Measurements from ENCODE around the gene MRPS12. TPM values are rescaled to one million over a fixed set of nuclear protein-coding genes. Genes with fewer than 3 reads are reported as not detected.
"Not testable (repeated sequence)": the region's sequence is repeated elsewhere in the genome, so short reads cannot be mapped to it uniquely, and the experiment has no call there.

MRPS12 gene
- total RNA-seq, 4 donors from 2014 or later: 18.0 to 33.2 (median 27.3) TPM

GRCh38 chr19:38959618-38960017 lies 28.9 kb downstream of the MRPS12 start:
- Histone ChIP-seq H3K36me3 (peaks cover 0 to 22% (median 7%) of the 10 kb centered on the region in 4 donors), H3K4me1 (peaks cover 0 to 11% (median 10%) of the 10 kb centered on the region in 4 donors), H3K9me3 (no peaks in the 10 kb centered on the region), H3K27ac (replicated peaks in 1 of 4) (no peak overlapping the region), H3K27me3 (no peaks in the 10 kb centered on the region), H3K4me3 (no peak overlapping the region)
- intact Hi-C loops (cut with DNase I): loop anchor here (10.0 kb wide), 1 partner anchor 365 kb away; the partner anchor contains the start of gene LRFN1
- 82% methylated on average over 5 of the region's 5 CpGs for WGBS
- TF ChIP-seq CTCF (IDR thresholded peaks at IDR 0.05): no peak
- TF ChIP-seq EP300 (IDR thresholded peaks at IDR 0.05): no peak
- no peak for TF ChIP-seq POLR2A (IDR thresholded peaks at IDR 0.05; ENCODE audit: low read depth)
- no peak for TF ChIP-seq POLR2AphosphoS5 (IDR thresholded peaks at IDR 0.05)
- DNase-seq (ENCODE audit: extremely low spot score): no peak

- intact Hi-C loops (cut with DNase I): loop anchor here (10.0 kb wide), 1 partner anchor 360 kb away; the partner anchor contains the start of gene LRFN1
- TF ChIP-seq POLR2A (IDR thresholded peaks at IDR 0.05; ENCODE audit: low read depth): no peak
- TF ChIP-seq EP300 (IDR thresholded peaks at IDR 0.05): no peak
- no peak for TF ChIP-seq POLR2AphosphoS5 (IDR thresholded peaks at IDR 0.05)
- no peak for TF ChIP-seq CTCF (IDR thresholded peaks at IDR 0.05)
- WGBS: 92% methylated on average over 2 of the region's 2 CpGs
- Histone ChIP-seq H3K4me3 (no peak overlapping the region), H3K27ac (replicated peaks in 1 of 4) (no peak overlapping the region), H3K9me3 (no peaks in the 10 kb centered on the region), H3K4me1 (peaks cover 0 to 11% (median 10%) of the 10 kb centered on the region in 4 donors), H3K27me3 (no peaks in the 10 kb centered on the region), H3K36me3 (peaks cover 0 to 27% (median 4%) of the 10 kb centered on the region in 4 donors)
- DNase-seq (ENCODE audit: extremely low spot score): no peak
Measured at GRCh38 chr19:38964738-38965137, 34.0 kb downstream of the MRPS12 start.

- WGBS: 98% methylated on average over 5 of the region's 5 CpGs
- not testable (repeated sequence) for H3K27me3 ChIP-seq; H3K9me3 ChIP-seq; H3K4me3 ChIP-seq; H3K27ac ChIP-seq (replicated peaks in 1 of 4); DNase-seq (ENCODE audit: extremely low spot score)
- Histone ChIP-seq H3K4me1 (peaks cover 0 to 15% (median 10%) of the 10 kb centered on the region in 4 donors), H3K36me3 (peaks cover 0 to 33% (median 4%) of the 10 kb centered on the region in 4 donors)
- intact Hi-C loops (cut with DNase I): loop anchor here (10.0 kb wide), 1 partner anchor 359 kb away; the partner anchor contains the start of gene LRFN1
Measured at GRCh38 chr19:38966149-38966548, 35.4 kb downstream of the MRPS12 start.

GRCh38 chr19:38970664-38971532 lies 40.2 kb downstream of the MRPS12 start:
- WGBS: 82% methylated on average over 12 of the region's 12 CpGs
- DNase-seq (ENCODE audit: extremely low spot score): no peak
- Histone ChIP-seq H3K36me3 (peaks cover 0 to 29% (median 1%) of the 10 kb centered on the region in 4 donors), H3K4me1 (peaks cover 6 to 28% (median 23%) of the 10 kb centered on the region in 4 donors), H3K9me3 (no peaks in the 10 kb centered on the region), H3K4me3 (no peak overlapping the region), H3K27me3 (peaks cover 0 to 8% (median 0%) of the 10 kb centered on the region in 4 donors), H3K27ac (replicated peaks in 1 of 4) (no peak overlapping the region)
- TF ChIP-seq CTCF (IDR thresholded peaks at IDR 0.05) (no peak), POLR2A (IDR thresholded peaks at IDR 0.05; ENCODE audit: low read depth) (no peak), EP300 (IDR thresholded peaks at IDR 0.05) (no peak), POLR2AphosphoS5 (IDR thresholded peaks at IDR 0.05) (no peak)
- intact Hi-C loops (cut with DNase I): no loop called here

GRCh38 chr19:38971672-38972071 lies 40.9 kb downstream of the MRPS12 start:
- no peak for DNase-seq (ENCODE audit: extremely low spot score)
- no peak overlapping the region for H3K27ac ChIP-seq (replicated peaks in 1 of 4)
- WGBS: 83% methylated on average over 2 of the region's 2 CpGs
- no peaks in the 10 kb centered on the region for H3K9me3 ChIP-seq
- peaks cover 0 to 8% (median 0%) of the 10 kb centered on the region in 4 donors for H3K27me3 ChIP-seq
- intact Hi-C loops (cut with DNase I): no loop called here
- peaks cover 13 to 36% (median 30%) of the 10 kb centered on the region in 4 donors for H3K4me1 ChIP-seq
- TF ChIP-seq POLR2A (IDR thresholded peaks at IDR 0.05; ENCODE audit: low read depth) (no peak), EP300 (IDR thresholded peaks at IDR 0.05) (no peak), CTCF (IDR thresholded peaks at IDR 0.05) (no peak), POLR2AphosphoS5 (IDR thresholded peaks at IDR 0.05) (no peak)
- H3K4me3 ChIP-seq: no peak overlapping the region
- peaks cover 0 to 21% (median 1%) of the 10 kb centered on the region in 4 donors for H3K36me3 ChIP-seq
